Mesothelial cell of epicardium (in vitro differentiated cells): ENCODE measurements around the gene THSD4. TPM values are rescaled to one million over a fixed set of nuclear protein-coding genes. Genes with fewer than 3 reads are reported as not detected.

ENCODE experiments used
- DNase-seq, 2 experiments: peaks; one replicate each; pipeline ENCODE4 v3.0.0; 2021; ENCODE audit warnings: low spot score in 2 of 2; ENCODE audit not compliant: unreplicated experiment in 2 of 2
- H3K27ac Mint-ChIP-seq: 2 replicates; pipeline ENCODE4 v1.8.0; 2021; ENCODE audit warnings: mixed read lengths
- H3K27me3 Mint-ChIP-seq: 2 replicates; pipeline ENCODE4 v1.8.0; 2021; ENCODE audit warnings: low read depth, mixed read lengths
- H3K36me3 Mint-ChIP-seq: 2 replicates; pipeline ENCODE4 v1.8.0; 2021; ENCODE audit warnings: mixed read lengths
- H3K4me1 Mint-ChIP-seq: 2 replicates; pipeline ENCODE4 v1.8.0; 2021; ENCODE audit warnings: mixed read lengths
- H3K4me3 Mint-ChIP-seq: 2 replicates; pipeline ENCODE4 v1.8.0; 2021; ENCODE audit warnings: mild to moderate bottlenecking, moderate library complexity, mixed read lengths
- H3K9me3 Mint-ChIP-seq: 2 replicates; pipeline ENCODE4 v1.8.0; 2021; ENCODE audit warnings: mixed read lengths
- total RNA-seq: library from RNA; stranded (reverse); gene quantifications from 3 replicates; pipeline ENCODE4 v1.2.1, GENCODE V29; 2021
- TF ChIP-seq, protein P1 (sequence below): fragments of 200-600 bp; sonication (generic); IDR thresholded peaks from one replicate; pipeline ENCODE4 v1.5.0; 2021; ENCODE audit warnings: antibody characterized with exemption; ENCODE audit not compliant: unreplicated experiment

THSD4 gene
- total RNA-seq, 1 donor from 2014 or later, result 93.9 TPM

- no peak for DNase-seq
- Mint-ChIP-seq H3K27ac (no peak overlapping the region), H3K4me3 (no peak overlapping the region), H3K9me3 (no peaks in the 10 kb centered on the region), H3K4me1 (peaks cover 22% of the 10 kb centered on the region), H3K27me3 (no peaks in the 10 kb centered on the region), H3K36me3 (no peaks in the 10 kb centered on the region)
- TF ChIP-seq, protein P1, sequence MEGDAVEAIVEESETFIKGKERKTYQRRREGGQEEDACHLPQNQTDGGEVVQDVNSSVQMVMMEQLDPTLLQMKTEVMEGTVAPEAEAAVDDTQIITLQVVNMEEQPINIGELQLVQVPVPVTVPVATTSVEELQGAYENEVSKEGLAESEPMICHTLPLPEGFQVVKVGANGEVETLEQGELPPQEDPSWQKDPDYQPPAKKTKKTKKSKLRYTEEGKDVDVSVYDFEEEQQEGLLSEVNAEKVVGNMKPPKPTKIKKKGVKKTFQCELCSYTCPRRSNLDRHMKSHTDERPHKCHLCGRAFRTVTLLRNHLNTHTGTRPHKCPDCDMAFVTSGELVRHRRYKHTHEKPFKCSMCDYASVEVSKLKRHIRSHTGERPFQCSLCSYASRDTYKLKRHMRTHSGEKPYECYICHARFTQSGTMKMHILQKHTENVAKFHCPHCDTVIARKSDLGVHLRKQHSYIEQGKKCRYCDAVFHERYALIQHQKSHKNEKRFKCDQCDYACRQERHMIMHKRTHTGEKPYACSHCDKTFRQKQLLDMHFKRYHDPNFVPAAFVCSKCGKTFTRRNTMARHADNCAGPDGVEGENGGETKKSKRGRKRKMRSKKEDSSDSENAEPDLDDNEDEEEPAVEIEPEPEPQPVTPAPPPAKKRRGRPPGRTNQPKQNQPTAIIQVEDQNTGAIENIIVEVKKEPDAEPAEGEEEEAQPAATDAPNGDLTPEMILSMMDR, result no peak
Measured at GRCh38 chr15:71352125-71352524, 236.9 kb downstream of the THSD4 start.

GRCh38 chr15:71352765-71353164 is 237.5 kb downstream of the THSD4 start:
- Mint-ChIP-seq H3K27me3 (no peaks in the 10 kb centered on the region), H3K36me3 (no peaks in the 10 kb centered on the region), H3K27ac (no peak overlapping the region), H3K4me1 (peaks cover 29% of the 10 kb centered on the region), H3K4me3 (no peak overlapping the region), H3K9me3 (no peaks in the 10 kb centered on the region)
- TF ChIP-seq, protein P1, result no peak
- DNase-seq, result no peak

GRCh38 chr15:71353171-71353570 is 237.9 kb downstream of the THSD4 start:
- DNase-seq, result no peak
- Mint-ChIP-seq H3K4me3 (no peak overlapping the region), H3K27ac (no peak overlapping the region), H3K4me1 (peaks cover 33% of the 10 kb centered on the region), H3K9me3 (no peaks in the 10 kb centered on the region), H3K27me3 (no peaks in the 10 kb centered on the region), H3K36me3 (no peaks in the 10 kb centered on the region)
- TF ChIP-seq, protein P1, result no peak

DNA sequence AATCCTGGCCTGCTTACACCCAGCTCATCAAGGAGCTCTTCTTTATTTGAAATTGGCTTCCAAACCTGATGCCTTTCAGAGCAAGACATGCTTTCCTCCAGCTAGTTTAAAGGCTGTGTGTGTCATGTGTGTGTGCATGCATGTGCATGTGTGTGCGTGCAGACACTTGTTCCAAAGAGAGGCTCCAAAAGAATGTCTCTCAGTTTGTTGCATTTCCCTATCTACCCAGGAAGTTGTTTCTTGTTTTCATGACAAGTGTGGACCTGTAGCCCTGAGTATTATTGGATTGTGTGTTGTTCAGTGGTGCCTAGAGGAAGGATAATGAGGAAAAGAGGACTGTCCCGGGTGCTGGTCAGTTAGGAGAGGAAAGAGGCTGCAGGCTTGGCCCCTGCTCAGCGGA is 240.0 kb downstream of the THSD4 start:
- no peaks in the 10 kb centered on the region for H3K27me3 Mint-ChIP-seq
- no peaks in the 10 kb centered on the region for H3K9me3 Mint-ChIP-seq
- H3K4me3 Mint-ChIP-seq, result no peak overlapping the region
- no peaks in the 10 kb centered on the region for H3K36me3 Mint-ChIP-seq
- no peak for DNase-seq
- peaks cover 25% of the 10 kb centered on the region for H3K4me1 Mint-ChIP-seq
- TF ChIP-seq, protein P1, result no peak
- no peak overlapping the region for H3K27ac Mint-ChIP-seq

DNA sequence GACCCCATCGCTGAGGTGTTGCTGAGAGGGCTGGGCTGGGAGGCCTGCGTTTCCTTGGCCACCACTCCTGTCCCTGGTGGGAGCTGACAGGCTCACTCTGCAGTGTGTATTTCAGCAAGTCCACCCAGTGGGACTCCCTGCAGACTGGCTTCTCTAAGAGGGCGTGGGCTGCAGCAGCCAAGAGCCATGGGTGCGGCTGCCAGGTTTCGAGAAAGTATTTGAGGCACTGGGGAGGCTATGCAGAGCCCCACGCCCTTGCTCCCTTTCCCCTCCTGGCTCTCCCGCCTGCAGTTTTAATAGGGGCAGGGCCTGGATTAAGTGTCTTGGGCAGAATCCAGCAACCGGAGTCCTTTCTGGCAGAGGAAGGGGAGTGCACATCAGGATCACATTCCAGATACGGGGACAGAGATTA is 242.1 kb downstream of the THSD4 start:
- Mint-ChIP-seq H3K4me1 (peaks cover 25% of the 10 kb centered on the region), H3K27ac (peak overlapping the region; percentile 17), H3K4me3 (no peak overlapping the region), H3K36me3 (no peaks in the 10 kb centered on the region), H3K9me3 (no peaks in the 10 kb centered on the region), H3K27me3 (no peaks in the 10 kb centered on the region)
- DNase-seq, result peak in 1 of 2 experiments; percentile 54
- TF ChIP-seq, protein P1, result no peak

DNA sequence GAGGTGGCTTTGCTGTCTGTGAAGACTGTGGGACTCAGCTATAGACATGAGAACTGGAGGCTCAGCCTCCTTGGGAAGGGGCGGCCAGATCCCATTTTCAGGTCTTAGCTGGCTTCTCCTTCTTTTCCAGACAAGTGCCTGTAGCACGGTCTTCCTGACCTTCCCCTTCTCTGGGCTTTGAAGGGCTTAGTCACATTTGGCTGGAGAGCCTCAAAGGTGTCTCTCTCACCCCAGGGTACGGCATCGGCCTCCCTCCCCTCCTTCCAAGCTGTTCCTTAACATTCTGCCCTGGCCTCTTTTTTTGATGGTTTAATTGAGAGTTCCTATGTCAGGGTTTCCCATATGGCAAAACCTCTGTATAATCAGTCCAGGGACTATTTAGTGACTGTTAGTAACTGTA is 242.7 kb downstream of the THSD4 start:
- no peaks in the 10 kb centered on the region for H3K9me3 Mint-ChIP-seq
- peak overlapping the region; percentile 17 for H3K27ac Mint-ChIP-seq
- no peak for DNase-seq
- H3K36me3 Mint-ChIP-seq, result no peaks in the 10 kb centered on the region
- TF ChIP-seq, protein P1, result no peak
- H3K4me1 Mint-ChIP-seq, result peaks cover 25% of the 10 kb centered on the region
- H3K27me3 Mint-ChIP-seq, result no peaks in the 10 kb centered on the region
- no peak overlapping the region for H3K4me3 Mint-ChIP-seq
